Subcutaneous abdominal adipose tissue (tissue), 5 donors: ENCODE measurements around the gene FAM187B.
"Not testable (repeated sequence)": the region's sequence is repeated elsewhere in the genome, so short reads cannot be mapped to it uniquely, and the experiment has no call there.

ENCODE experiments used
- H3K27ac ChIP-seq: one replicate; pipeline ENCODE4 v1.7.0; 2013; ENCODE audit warnings: low read depth, mild to moderate bottlenecking, inconsistent platforms, low read length, moderate library complexity
- H3K27me3 ChIP-seq, 5 donors: one replicate each; pipeline ENCODE4 v1.7.0; 2013; ENCODE audit warnings: low read length in 5 of 5, inconsistent platforms in 1 of 5; ENCODE audit not compliant: control insufficient read depth in 5 of 5, insufficient read depth in 4 of 5
- H3K36me3 ChIP-seq, 5 donors: one replicate each; pipeline ENCODE4 v1.7.0; 2013; ENCODE audit warnings: low read length in 5 of 5; ENCODE audit not compliant: control insufficient read depth in 5 of 5, insufficient read depth in 5 of 5
- H3K4me1 ChIP-seq, 5 donors: one replicate each; pipeline ENCODE4 v1.7.0; 2013; ENCODE audit warnings: low read length in 5 of 5, mild to moderate bottlenecking in 3 of 5, moderate library complexity in 1 of 5; ENCODE audit not compliant: control insufficient read depth in 5 of 5, insufficient read depth in 5 of 5
- H3K4me3 ChIP-seq, 5 donors: one replicate each; pipeline ENCODE4 v1.7.0; 2013; ENCODE audit warnings: low read length in 5 of 5, low read depth in 1 of 5
- H3K9ac ChIP-seq, 5 donors: one replicate each; pipeline ENCODE4 v1.7.0; 2013; ENCODE audit warnings: low read length in 5 of 5, mild to moderate bottlenecking in 4 of 5, moderate library complexity in 3 of 5
- H3K9me3 ChIP-seq, 5 donors: one replicate each; pipeline ENCODE4 v1.7.0; 2013; ENCODE audit warnings: low read length in 5 of 5; ENCODE audit not compliant: control insufficient read depth in 5 of 5
- donor health status: healthy.
- donor health status: healthy.
- donor health status: healthy.
- donor health status: healthy.
- donor health status: healthy.

The FAM187B gene

DNA sequence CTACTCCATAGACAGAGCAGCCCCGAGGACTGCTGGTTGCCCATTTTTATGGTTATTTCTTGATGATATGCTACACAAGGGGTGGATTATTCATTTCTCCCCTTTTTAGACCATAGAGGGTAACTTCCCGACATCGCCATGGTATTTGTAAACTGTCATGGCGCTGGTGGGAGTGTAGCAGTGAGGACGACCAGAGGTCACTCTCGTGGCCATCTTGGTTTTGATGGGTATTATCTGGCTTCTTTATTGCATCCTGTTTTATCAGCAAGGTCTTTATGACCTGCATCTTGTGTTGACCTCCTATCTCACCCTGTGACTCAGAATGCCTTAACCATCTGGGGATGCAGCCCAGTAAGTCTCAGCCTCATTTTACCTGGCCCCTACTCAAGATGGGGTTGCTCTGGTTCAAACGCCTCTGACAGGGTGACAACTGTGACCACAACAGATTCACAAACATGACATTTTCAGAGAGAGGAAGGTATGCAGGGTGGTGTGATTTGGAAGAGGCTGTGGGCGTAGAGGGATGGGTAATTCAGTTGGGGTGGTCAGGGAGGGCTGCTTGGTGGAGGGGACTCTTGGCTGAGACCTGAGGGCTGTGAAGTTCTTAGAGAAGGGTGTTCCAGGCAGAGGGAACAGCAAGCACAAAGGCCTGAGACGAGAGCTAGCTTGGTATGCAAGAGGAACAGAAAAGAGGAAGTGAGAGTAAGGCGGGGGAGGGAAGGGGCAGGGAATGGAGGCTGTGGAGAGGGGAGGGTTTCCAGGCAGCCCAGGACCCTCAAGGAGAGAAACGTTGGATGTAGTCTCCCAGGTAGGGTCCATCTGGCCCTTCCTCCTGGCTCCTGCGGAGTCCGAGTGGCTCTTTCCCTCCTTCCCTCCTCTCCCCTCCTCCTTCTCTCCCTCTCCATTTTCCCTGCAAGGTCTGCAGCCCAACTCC, 23.5 kb downstream of the FAM187B start:
- H3K4me3 ChIP-seq, result peak overlapping the region in 1 of 5 donors; percentile 19
- H3K4me1 ChIP-seq, result peaks cover 0 to 23% (median 3%) of the 10 kb centered on the region in 5 donors
- no peaks in the 10 kb centered on the region for H3K36me3 ChIP-seq
- no peak overlapping the region for H3K9ac ChIP-seq
- peaks cover 0 to 3% (median 3%) of the 10 kb centered on the region in 5 donors for H3K9me3 ChIP-seq
- no peak overlapping the region for H3K27ac ChIP-seq
- H3K27me3 ChIP-seq, result peaks cover 0 to 6% (median 2%) of the 10 kb centered on the region in 5 donors

DNA sequence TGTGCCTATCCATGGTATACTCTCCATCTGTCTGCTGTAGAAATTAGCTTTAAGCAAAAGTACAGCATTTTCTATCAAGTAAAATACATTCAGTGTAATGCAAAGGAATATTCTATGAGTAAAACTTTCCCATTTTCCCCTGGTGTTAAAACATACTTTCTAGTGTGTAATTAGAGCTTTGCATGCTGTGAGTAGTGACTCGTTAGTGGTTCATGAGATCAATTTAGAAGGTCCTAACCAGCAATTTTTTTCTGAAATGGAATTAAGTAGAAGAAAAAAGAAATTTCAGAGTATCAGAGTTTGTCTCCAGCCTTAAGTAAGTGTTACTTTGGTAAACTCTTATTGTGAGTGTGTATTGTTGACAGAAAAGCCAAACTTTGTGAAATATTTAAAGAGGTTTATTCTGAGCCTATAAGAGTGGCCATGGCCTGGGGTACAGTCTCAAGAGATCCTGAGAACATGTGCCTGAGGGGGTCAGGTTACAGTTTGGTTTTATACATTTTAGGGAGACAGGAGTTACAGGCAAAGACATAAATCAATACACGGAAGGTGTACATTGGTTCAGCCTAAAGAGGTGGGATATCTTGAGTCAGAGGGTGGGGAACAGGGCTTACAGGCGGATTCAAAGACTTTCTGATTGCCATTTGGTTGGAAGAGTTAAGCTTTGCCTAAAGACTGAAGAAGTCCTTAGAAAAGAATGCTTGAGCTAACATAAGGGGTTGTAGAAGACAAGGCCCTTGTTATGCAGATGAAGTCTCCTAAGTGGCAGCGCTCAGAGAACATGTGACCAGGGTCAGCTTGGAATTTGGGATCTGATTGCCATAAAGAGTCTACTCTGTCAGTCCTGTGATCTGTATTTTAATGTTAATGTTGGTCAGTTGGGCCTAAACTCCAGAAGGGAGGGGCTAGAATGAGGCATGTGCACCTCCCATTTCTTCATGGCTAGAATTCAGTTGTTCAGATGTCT, 25.5 kb downstream of the FAM187B start:
- H3K4me1 ChIP-seq, result peaks cover 0 to 23% (median 3%) of the 10 kb centered on the region in 5 donors
- H3K9me3 ChIP-seq, result peaks cover 0 to under 1% (median under 1%) of the 10 kb centered on the region in 5 donors
- peaks cover 0 to 6% (median 2%) of the 10 kb centered on the region in 5 donors for H3K27me3 ChIP-seq
- no peak overlapping the region for H3K4me3 ChIP-seq
- H3K27ac ChIP-seq, result no peak overlapping the region
- no peaks in the 10 kb centered on the region for H3K36me3 ChIP-seq
- no peak overlapping the region for H3K9ac ChIP-seq

DNA sequence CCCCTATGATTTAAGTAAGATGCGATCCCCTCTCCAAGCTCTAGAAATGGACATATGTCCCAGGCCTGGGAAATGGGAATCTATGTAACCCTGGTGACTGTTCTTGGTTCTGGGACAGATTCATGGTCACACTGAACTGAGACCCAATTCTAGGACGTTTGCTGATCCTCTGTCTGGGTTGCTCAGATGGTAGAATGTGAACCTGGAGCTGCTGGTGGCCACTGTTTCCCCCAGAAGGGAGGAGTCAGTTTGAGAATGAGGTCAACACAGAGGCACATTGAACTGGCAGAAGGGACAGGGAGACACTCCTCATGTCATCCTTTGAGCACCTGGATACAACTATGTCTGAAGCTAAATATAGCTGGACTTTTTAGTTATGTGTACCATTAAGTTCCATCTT, 29.1 kb downstream of the FAM187B start:
- no peaks in the 10 kb centered on the region for H3K36me3 ChIP-seq
- H3K4me1 ChIP-seq, result peaks cover 0 to 6% (median 3%) of the 10 kb centered on the region in 5 donors
- H3K27ac ChIP-seq, result no peak overlapping the region
- H3K27me3 ChIP-seq, result peaks cover 0 to 4% (median 0%) of the 10 kb centered on the region in 5 donors
- H3K9ac ChIP-seq, result no peak overlapping the region
- H3K9me3 ChIP-seq, result no peaks in the 10 kb centered on the region
- no peak overlapping the region for H3K4me3 ChIP-seq

DNA sequence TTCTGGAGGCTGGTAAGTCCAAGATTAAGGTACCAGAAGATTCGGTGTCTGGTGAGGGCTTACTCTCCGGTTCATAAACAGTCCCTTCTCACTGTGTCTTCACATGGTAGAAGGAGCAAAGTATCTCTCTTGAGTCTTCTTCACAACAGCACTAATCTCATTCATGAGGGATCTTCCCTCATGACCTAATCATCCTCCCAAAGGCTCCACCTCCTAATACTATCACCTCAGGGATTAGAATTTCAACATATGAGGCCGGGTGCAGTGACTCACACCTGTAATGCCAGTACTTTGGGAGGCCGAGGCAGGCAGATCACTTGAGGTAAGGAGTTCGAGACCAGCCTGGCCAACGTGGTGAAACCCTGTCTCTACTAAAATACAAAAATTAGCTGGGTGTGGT, 31.7 kb downstream of the FAM187B start:
- not testable (repeated sequence) for H3K4me1 ChIP-seq, H3K9me3 ChIP-seq, H3K36me3 ChIP-seq, H3K4me3 ChIP-seq, H3K27me3 ChIP-seq, H3K9ac ChIP-seq, H3K27ac ChIP-seq

- Histone ChIP-seq H3K27ac (no peak overlapping the region), H3K9ac (no peak overlapping the region), H3K9me3 (peaks cover 0 to 2% (median 0%) of the 10 kb centered on the region in 5 donors), H3K4me1 (peaks cover 0 to 8% (median 0%) of the 10 kb centered on the region in 5 donors), H3K36me3 (no peaks in the 10 kb centered on the region), H3K4me3 (no peak overlapping the region), H3K27me3 (peaks cover 0 to 4% (median 0%) of the 10 kb centered on the region in 5 donors)
Measured at GRCh38 chr19:35195830-35196229, 32.7 kb downstream of the FAM187B start.

GRCh38 chr19:35194012-35194984, 34.2 kb downstream of the FAM187B start:
- Histone ChIP-seq H3K36me3 (no peaks in the 10 kb centered on the region), H3K27ac (no peak overlapping the region), H3K9ac (no peak overlapping the region), H3K4me1 (peaks cover 0 to 4% (median 0%) of the 10 kb centered on the region in 5 donors), H3K4me3 (no peak overlapping the region), H3K9me3 (peaks cover 0 to 2% (median 0%) of the 10 kb centered on the region in 5 donors), H3K27me3 (no peaks in the 10 kb centered on the region)

- Histone ChIP-seq H3K27ac (no peak overlapping the region), H3K36me3 (no peaks in the 10 kb centered on the region), H3K4me1 (no peaks in the 10 kb centered on the region), H3K9me3 (peaks cover 0 to 9% (median 5%) of the 10 kb centered on the region in 5 donors), H3K9ac (no peak overlapping the region), H3K27me3 (no peaks in the 10 kb centered on the region), H3K4me3 (no peak overlapping the region)
Measured at GRCh38 chr19:35184884-35185283, 43.7 kb downstream of the FAM187B start.

DNA sequence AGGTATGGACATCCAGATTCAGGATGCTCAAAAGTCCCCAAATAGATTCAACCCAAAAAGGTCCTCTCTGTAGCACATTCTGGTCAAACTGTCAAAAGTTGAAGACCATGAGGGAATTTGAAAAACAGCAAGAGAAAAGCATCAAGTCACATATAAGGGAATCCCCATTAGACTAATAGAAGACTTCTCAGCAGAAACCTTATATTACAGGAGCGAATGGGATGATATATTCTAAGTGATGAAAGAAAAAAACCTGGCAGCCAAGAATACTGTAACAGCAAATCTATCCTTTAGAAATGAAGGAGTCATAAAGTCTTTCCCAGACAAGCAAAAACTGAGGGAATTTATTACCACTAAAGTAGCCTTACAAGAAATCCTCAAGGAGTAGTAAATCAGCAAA, 44.3 kb downstream of the FAM187B start:
- Histone ChIP-seq H3K27ac (no peak overlapping the region), H3K4me3 (no peak overlapping the region), H3K36me3 (no peaks in the 10 kb centered on the region), H3K4me1 (no peaks in the 10 kb centered on the region), H3K9ac (no peak overlapping the region), H3K27me3 (no peaks in the 10 kb centered on the region), H3K9me3 (peaks cover 0 to 9% (median 5%) of the 10 kb centered on the region in 5 donors)

- Histone ChIP-seq H3K27ac (no peak overlapping the region), H3K9ac (no peak overlapping the region), H3K4me3 (no peak overlapping the region), H3K4me1 (peaks cover 0 to 8% (median 2%) of the 10 kb centered on the region in 5 donors), H3K27me3 (no peaks in the 10 kb centered on the region), H3K9me3 (peaks cover 0 to 9% (median 3%) of the 10 kb centered on the region in 5 donors), H3K36me3 (no peaks in the 10 kb centered on the region)
Measured at GRCh38 chr19:35181387-35181786, 47.2 kb downstream of the FAM187B start.
